Activated CD4-positive, alpha-beta memory T cell treated with anti-CD3 and anti-CD28 coated beads for 36 hours (primary cell): ENCODE data around the gene C2CD3. TPM values are rescaled to one million over a fixed set of nuclear protein-coding genes. Genes with fewer than 3 reads are reported as not detected.
"Not testable (repeated sequence)": the region's sequence is repeated elsewhere in the genome, so short reads cannot be mapped to it uniquely, and the experiment has no call there.

ENCODE experiments used
- CTCF ChIA-PET: fragments of 350-600 bp; sonication (Branson Sonifier 250); formaldehyde crosslinking; loops from one replicate; lab custom pipeline; 2021; ENCODE audit warnings: antibody characterized with exemption, inconsistent platforms; lab: Charles Lee
- POLR2A ChIA-PET: fragments of 350-600 bp; sonication (Branson Sonifier 250); formaldehyde crosslinking; loops from one replicate; lab custom pipeline; 2021; ENCODE audit warnings: antibody characterized with exemption; lab: Charles Lee
- DNase-seq: peaks from one replicate; pipeline ENCODE4 v3.0.0-alpha.2; 2020
- H3K27ac Mint-ChIP-seq: one replicate; pipeline ENCODE4 v1.8.0; 2021; ENCODE audit warnings: mixed read lengths
- H3K27me3 Mint-ChIP-seq: one replicate; pipeline ENCODE4 v1.8.0; 2021; ENCODE audit warnings: mixed read lengths
- H3K36me3 Mint-ChIP-seq: one replicate; pipeline ENCODE4 v1.8.0; 2021; ENCODE audit warnings: mixed read lengths
- H3K4me1 Mint-ChIP-seq: one replicate; pipeline ENCODE4 v1.8.0; 2021; ENCODE audit warnings: low read depth, mixed read lengths
- H3K4me3 Mint-ChIP-seq: one replicate; pipeline ENCODE4 v1.8.0; 2021; ENCODE audit warnings: mild to moderate bottlenecking, mixed read lengths
- H3K9me3 Mint-ChIP-seq: one replicate; pipeline ENCODE4 v1.8.0; 2021; ENCODE audit warnings: mixed read lengths
- intact Hi-C: fragments of 100-400 bp; cut with micrococcal nuclease; formaldehyde crosslinking; loops from one replicate; pipeline ENCODE4 v1.15.1; 2023
- total RNA-seq, 2 experiments: library from RNA; stranded (reverse); gene quantifications; one replicate each; pipeline ENCODE4 v1.2.3, GENCODE V29; 2021

C2CD3 gene
- total RNA-seq, 2 experiments from 2014 or later: 22.6 to 24.7 TPM

DNA sequence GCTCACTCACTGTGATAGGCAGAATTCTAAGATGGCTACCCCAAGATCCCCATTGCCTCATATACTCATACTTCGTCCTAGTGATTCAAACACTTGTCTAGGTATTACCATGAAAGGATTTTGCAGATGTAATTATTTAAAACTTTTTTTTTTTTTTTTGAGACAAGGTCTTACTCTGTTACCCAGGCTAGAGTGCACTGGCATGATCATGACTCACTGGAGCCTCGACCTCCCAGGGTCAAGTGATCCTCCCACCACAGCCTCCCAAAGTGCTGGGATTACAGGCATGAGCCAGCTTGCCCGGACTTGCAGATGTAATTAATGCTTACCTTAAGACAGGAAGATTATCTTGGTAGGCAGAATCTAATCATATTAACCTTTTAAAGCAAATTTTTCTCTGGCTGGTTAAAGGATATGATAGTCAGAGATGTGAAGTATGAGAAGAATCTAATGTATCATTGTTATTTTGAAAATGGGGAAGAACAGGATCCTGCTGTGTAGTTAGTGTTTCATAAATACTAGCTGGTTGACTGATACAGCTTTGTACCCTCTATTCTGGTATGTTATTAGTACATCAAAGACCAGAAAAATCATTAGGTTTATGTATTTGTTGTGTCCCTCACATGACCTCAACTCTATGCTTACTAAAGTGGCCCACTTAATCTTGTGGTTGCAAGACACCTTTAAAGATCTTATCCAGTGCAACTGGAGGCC, 35.5 kb downstream of the C2CD3 start:
- ChIA-PET POLR2A (no interaction called here), CTCF (interaction anchor here (0.7 kb wide), 1 partner anchor 91 kb away, joined by 6 read pairs; no protein-coding TSS in a partner anchor)
- Mint-ChIP-seq H3K4me3 (no peak overlapping the region), H3K4me1 (no peaks in the 10 kb centered on the region), H3K27ac (no peak overlapping the region), H3K27me3 (no peaks in the 10 kb centered on the region), H3K36me3 (peaks cover 32% of the 10 kb centered on the region), H3K9me3 (no peaks in the 10 kb centered on the region)
- intact Hi-C loops: no loop called here
- DNase-seq: no peak

DNA sequence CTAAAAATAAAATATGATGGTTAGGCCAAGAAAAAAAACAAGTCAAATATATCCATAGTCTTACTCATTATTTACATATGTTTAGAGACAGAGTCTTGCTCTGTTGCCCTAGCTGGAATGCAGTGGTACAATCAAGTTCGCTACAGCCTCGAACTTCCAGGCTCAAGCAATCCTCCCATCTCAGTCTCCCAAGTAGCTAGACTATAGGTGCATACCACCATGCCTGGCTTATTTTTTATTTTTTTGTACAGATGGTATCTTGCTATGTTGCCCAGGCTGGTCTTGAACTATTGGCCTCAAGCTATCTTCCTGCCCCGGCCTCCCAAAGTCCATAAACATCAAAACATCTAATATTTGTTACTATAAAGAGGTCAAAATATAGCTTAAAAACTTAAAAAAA, 36.1 kb downstream of the C2CD3 start:
- H3K27ac Mint-ChIP-seq: no peak overlapping the region
- ChIA-PET CTCF (interaction anchor here (0.7 kb wide), 1 partner anchor 90 kb away, joined by 6 read pairs; no protein-coding TSS in a partner anchor), POLR2A (no interaction called here)
- H3K4me3 Mint-ChIP-seq: no peak overlapping the region
- intact Hi-C loops: no loop called here
- no peak for DNase-seq
- no peaks in the 10 kb centered on the region for H3K27me3 Mint-ChIP-seq
- no peaks in the 10 kb centered on the region for H3K9me3 Mint-ChIP-seq
- H3K36me3 Mint-ChIP-seq: peaks cover 32% of the 10 kb centered on the region
- no peaks in the 10 kb centered on the region for H3K4me1 Mint-ChIP-seq

GRCh38 chr11:74133436-74133835, 37.4 kb downstream of the C2CD3 start:
- Mint-ChIP-seq H3K4me1 (no peaks in the 10 kb centered on the region), H3K27me3 (no peaks in the 10 kb centered on the region), H3K27ac (no peak overlapping the region), H3K4me3 (no peak overlapping the region), H3K36me3 (peaks cover 27% of the 10 kb centered on the region), H3K9me3 (no peaks in the 10 kb centered on the region)
- intact Hi-C loops: no loop called here
- ChIA-PET POLR2A (no interaction called here), CTCF (no interaction called here)
- no peak for DNase-seq

- H3K27ac Mint-ChIP-seq: no peak overlapping the region
- no peaks in the 10 kb centered on the region for H3K9me3 Mint-ChIP-seq
- H3K4me1 Mint-ChIP-seq: no peaks in the 10 kb centered on the region
- no peaks in the 10 kb centered on the region for H3K27me3 Mint-ChIP-seq
- intact Hi-C loops: no loop called here
- DNase-seq: no peak
- peaks cover 23% of the 10 kb centered on the region for H3K36me3 Mint-ChIP-seq
- ChIA-PET POLR2A (no interaction called here), CTCF (no interaction called here)
- H3K4me3 Mint-ChIP-seq: no peak overlapping the region
Measured at GRCh38 chr11:74132833-74133232, 38.0 kb downstream of the C2CD3 start.

DNA sequence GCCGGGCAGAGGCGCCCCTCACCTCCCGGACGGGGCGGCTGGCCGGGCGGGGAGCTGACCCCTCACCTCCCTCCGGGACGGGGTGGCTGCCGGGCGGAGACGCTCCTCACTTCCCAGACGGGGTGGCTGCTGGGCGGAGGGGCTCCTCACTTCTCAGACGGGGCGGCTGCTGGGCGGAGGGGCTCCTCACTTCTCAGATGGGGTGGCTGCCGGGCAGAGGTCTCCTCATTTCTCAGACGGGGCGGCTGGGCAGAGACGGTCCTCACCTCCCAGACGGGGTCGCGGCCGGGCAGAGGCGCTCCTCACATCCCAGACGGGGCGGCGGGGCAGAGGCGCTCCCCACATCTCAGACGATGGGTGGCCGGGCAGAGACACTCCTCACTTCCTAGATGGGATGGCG, 41.7 kb downstream of the C2CD3 start:
- H3K36me3 Mint-ChIP-seq: peaks cover 17% of the 10 kb centered on the region
- intact Hi-C loops, H3K27ac Mint-ChIP-seq, H3K4me1 Mint-ChIP-seq, DNase-seq, H3K27me3 Mint-ChIP-seq, CTCF ChIA-PET, H3K9me3 Mint-ChIP-seq, POLR2A ChIA-PET, H3K4me3 Mint-ChIP-seq: not testable (repeated sequence)

DNA sequence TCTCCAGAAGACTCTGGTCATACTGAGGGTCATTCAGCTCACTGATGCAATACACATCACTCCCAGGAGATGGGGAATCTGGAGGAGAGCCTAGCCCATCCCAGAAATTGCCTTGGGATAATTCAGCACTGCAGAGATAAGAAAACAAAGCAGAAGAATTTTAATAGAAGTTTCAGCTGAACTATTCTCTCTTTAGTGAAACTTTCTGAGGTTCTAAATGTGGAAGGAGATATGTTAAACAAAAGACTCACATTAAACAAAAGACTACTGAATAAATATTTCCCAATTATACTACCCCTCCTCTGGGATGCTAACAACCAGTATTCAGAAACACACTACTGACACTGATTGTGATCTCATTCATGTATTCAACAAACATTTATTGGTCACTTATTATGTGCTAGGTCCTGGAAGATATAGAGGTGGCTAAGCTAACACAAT, 47.8 kb downstream of the C2CD3 start:
- POLR2A ChIA-PET: no interaction called here
- Mint-ChIP-seq H3K9me3 (no peaks in the 10 kb centered on the region), H3K27me3 (no peaks in the 10 kb centered on the region), H3K27ac (no peak overlapping the region), H3K4me1 (no peaks in the 10 kb centered on the region), H3K4me3 (no peak overlapping the region), H3K36me3 (peaks cover 9% of the 10 kb centered on the region)
- CTCF ChIA-PET: no interaction called here
- intact Hi-C loops: no loop called here
- no peak for DNase-seq

DNA sequence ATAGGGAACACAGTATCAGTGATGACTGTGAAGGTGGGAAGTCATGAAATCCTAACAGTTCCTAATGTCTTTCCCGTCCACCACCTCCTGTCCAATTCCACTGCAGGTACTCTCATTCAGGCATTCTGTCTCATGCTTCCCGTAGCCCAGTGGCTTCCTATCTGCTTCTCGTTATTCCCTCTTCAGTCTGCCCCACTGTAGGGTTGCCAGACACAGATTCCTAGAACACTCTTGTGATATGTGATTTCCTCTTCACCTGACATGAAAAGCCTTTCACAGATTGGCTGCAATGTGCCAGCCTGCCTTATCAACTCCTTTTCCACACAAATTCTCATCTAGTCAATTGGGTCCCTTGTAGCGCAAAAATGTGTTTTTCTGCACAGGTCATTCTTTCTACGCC, 49.0 kb downstream of the C2CD3 start:
- CTCF ChIA-PET: no interaction called here
- Mint-ChIP-seq H3K27me3 (no peaks in the 10 kb centered on the region), H3K9me3 (no peaks in the 10 kb centered on the region), H3K4me1 (no peaks in the 10 kb centered on the region), H3K27ac (no peak overlapping the region), H3K4me3 (no peak overlapping the region), H3K36me3 (peaks cover 17% of the 10 kb centered on the region)
- no peak for DNase-seq
- intact Hi-C loops: no loop called here
- POLR2A ChIA-PET: no interaction called here

DNA sequence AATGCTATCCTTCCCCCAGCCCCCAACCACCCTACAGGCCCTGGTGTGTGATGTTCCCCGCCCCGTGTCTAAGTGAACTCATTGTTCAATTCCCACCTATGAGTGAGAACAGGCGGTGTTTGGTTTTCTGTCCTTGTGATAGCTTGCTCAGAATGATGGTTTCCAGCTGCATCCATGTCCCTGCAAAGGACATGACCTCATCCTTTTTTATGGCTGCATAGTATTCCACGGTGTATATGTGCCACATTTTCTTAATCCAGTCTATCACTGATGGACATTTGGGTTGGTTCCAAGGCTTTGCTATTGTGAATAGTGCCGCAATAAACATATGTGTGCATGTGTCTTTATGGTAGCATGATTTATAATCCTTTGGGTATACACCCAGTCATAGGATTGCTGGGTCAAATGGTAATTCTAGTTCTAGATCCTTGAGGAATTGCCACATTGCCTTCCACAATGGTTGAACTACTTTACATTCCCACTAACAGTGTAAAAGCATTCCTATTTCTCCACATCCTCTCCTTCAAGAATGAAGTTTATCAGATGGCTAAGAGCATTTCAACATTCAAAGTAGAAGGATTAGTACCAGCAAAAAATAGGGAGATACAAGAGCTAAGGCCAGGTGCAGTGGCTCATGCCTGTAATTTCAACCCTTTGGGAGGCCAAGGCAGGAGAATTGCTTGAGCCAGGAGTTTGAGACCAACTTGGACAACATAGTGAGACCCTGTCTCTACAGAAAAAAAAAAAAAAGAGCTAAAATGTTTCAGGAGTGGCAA, 50.4 kb downstream of the C2CD3 start:
- CTCF ChIA-PET, H3K4me1 Mint-ChIP-seq, H3K27ac Mint-ChIP-seq, DNase-seq, H3K9me3 Mint-ChIP-seq, intact Hi-C loops, H3K27me3 Mint-ChIP-seq, H3K4me3 Mint-ChIP-seq: not testable (repeated sequence)
- H3K36me3 Mint-ChIP-seq: peaks cover 28% of the 10 kb centered on the region
- POLR2A ChIA-PET: interaction anchor here (0.6 kb wide), 1 partner anchor 216 kb away, joined by 3 read pairs; no protein-coding TSS in a partner anchor

DNA sequence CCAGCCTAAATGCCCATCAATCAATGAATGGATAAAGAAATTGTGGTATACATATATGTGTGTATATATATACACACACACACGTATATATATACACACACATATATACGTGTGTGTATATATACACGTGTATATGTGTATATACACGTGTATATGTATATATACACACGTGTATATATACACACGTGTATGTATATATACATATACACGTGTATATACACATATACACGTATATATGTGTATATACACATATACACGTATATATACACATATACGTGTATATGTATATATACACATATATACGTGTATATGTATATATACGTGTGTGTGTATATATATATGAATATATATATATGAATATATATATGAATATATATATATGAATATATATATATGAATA, 54.1 kb downstream of the C2CD3 start:
- ChIA-PET POLR2A (no interaction called here), CTCF (no interaction called here)
- intact Hi-C loops: no loop called here
- no peaks in the 10 kb centered on the region for H3K27me3 Mint-ChIP-seq
- no peaks in the 10 kb centered on the region for H3K9me3 Mint-ChIP-seq
- no peak overlapping the region for H3K4me3 Mint-ChIP-seq
- no peak overlapping the region for H3K27ac Mint-ChIP-seq
- H3K4me1 Mint-ChIP-seq: no peaks in the 10 kb centered on the region
- no peak for DNase-seq
- H3K36me3 Mint-ChIP-seq: peaks cover 51% of the 10 kb centered on the region

DNA sequence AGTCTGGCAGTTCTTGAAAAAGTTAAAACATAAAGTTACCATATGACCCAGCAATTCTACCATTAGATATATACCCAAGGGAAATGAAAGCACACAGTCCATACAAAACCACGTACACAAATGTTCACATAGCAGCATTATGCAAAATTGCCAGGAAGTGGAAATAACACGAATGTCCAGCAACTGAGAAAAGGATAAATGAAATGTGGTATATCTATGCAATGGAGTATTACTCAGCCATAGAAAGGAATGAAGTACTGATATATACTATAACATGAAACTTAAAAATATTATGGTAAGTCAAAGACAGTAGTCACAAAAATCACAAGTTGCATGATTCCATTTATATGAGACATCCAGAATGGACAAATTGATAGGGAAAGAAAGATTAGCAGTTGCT, 57.9 kb downstream of the C2CD3 start:
- H3K36me3 Mint-ChIP-seq: peaks cover 43% of the 10 kb centered on the region
- no peak overlapping the region for H3K27ac Mint-ChIP-seq

GRCh38 chr11:74106124-74106523, 64.7 kb downstream of the C2CD3 start:
- Mint-ChIP-seq H3K4me1 (no peaks in the 10 kb centered on the region), H3K4me3 (no peak overlapping the region), H3K27ac (no peak overlapping the region), H3K36me3 (peaks cover 30% of the 10 kb centered on the region), H3K27me3 (no peaks in the 10 kb centered on the region), H3K9me3 (no peaks in the 10 kb centered on the region)
- CTCF ChIA-PET: interaction anchor here (1.2 kb wide), 1 partner anchor 142 kb away, joined by 3 read pairs; no protein-coding TSS in a partner anchor
- DNase-seq: no peak
- POLR2A ChIA-PET: no interaction called here
- intact Hi-C loops: no loop called here

More for the DNA sequence above, 57.9 kb downstream of the C2CD3 start:
- Mint-ChIP-seq H3K4me3 (no peak overlapping the region), H3K9me3 (no peaks in the 10 kb centered on the region), H3K27me3 (no peaks in the 10 kb centered on the region), H3K4me1 (no peaks in the 10 kb centered on the region)
- intact Hi-C loops: no loop called here
- DNase-seq: no peak
- ChIA-PET POLR2A (no interaction called here), CTCF (no interaction called here)

GRCh38 chr11:74102321-74102720, 68.5 kb downstream of the C2CD3 start:
- Mint-ChIP-seq H3K9me3 (no peaks in the 10 kb centered on the region), H3K27me3 (no peaks in the 10 kb centered on the region), H3K36me3 (peaks cover 51% of the 10 kb centered on the region), H3K4me3 (no peak overlapping the region), H3K27ac (no peak overlapping the region), H3K4me1 (no peaks in the 10 kb centered on the region)
- intact Hi-C loops: no loop called here
- ChIA-PET CTCF (no interaction called here), POLR2A (no interaction called here)
- DNase-seq: no peak
